ENCODE results near the gene TMEM212. TPM values are rescaled to one million over a fixed set of nuclear protein-coding genes. Genes with fewer than 3 reads are reported as not detected.

TMEM212 gene
- total and polyA plus RNA-seq, 9 of the 15 experiments (the other 6 are each of a cell fraction or from before 2014, with no cell fraction given): not detected

GRCh38 chr3:171833789-171834460 lies 9.2 kb upstream of the TMEM212 start (continued):
- no peak for TF ChIP-seq ZBTB17 (CRISPR knock-in tag; IDR thresholded peaks at IDR 0.05)
- no peak for TF ChIP-seq SMARCC2 (IDR thresholded peaks at IDR 0.05; ENCODE audit: low read depth)
- TF ChIP-seq ZNF699 (CRISPR knock-in tag; IDR thresholded peaks at IDR 0.05; ENCODE audit: insufficient replicate concordance): no peak
- TF ChIP-seq PURB (CRISPR knock-in tag; IDR thresholded peaks at IDR 0.05; ENCODE audit: low read depth): no peak
- TF ChIP-seq YBX1 (IDR thresholded peaks at IDR 0.05): no peak
- TF ChIP-seq CBX1 (IDR thresholded peaks at IDR 0.05; ENCODE audit: low read depth): no peak
- no peak for TF ChIP-seq GABPB2 (CRISPR knock-in tag; conservative IDR thresholded peaks at IDR 0.05)
- TF ChIP-seq ZNF324 (CRISPR knock-in tag; IDR thresholded peaks at IDR 0.05): no peak
- TF ChIP-seq MEF2A (IDR thresholded peaks at IDR 0.05; ENCODE audit: control insufficient read depth, low read depth, low read length): peak; percentile 89
- peak; percentile 60; the same call in 1 of the 2 replicates for TF ChIP-seq JUND (IDR thresholded peaks at IDR 0.05; ENCODE audit: borderline replicate concordance, low read depth, low read length)
- TF ChIP-seq JUND (tag; IDR thresholded peaks at IDR 0.05; ENCODE audit: borderline replicate concordance, low read depth, low read length): peak; percentile 56; the same call in 2 of the 3 replicates
- no peak for TF ChIP-seq HDAC6 (IDR thresholded peaks at IDR 0.05; ENCODE audit: low read depth, low read length)
- no peak for TF ChIP-seq ZFP36 (IDR thresholded peaks at IDR 0.05; ENCODE audit: low read depth, low read length, partially characterized antibody)
- TF ChIP-seq SRSF1 (IDR thresholded peaks at IDR 0.05; ENCODE audit: low read depth, low read length): no peak
- no peak for TF ChIP-seq ZNF253 (CRISPR knock-in tag; conservative IDR thresholded peaks at IDR 0.05)
- TF ChIP-seq ZC3H8 (IDR thresholded peaks at IDR 0.05): no peak
- no peak for TF ChIP-seq MITF (IDR thresholded peaks at IDR 0.05)
- peak; percentile 54; the same call in 1 of the 2 replicates for TF ChIP-seq REST (IDR thresholded peaks at IDR 0.05; ENCODE audit: borderline replicate concordance)
- TF ChIP-seq REST (CRISPR knock-in tag; IDR thresholded peaks at IDR 0.05; ENCODE audit: low read depth): no peak
